Femur (tissue), 1 donor: ENCODE measurements around the gene PMEL.
"Not testable (repeated sequence)": the region's sequence is repeated elsewhere in the genome, so short reads cannot be mapped to it uniquely, and the experiment has no call there.

Experiments
- DNase-seq: peaks from one replicate; pipeline ENCODE4 v3.0.0-alpha.2; 2017

The PMEL gene

GRCh38 chr12:55965941-55966407 lies at the start of gene PMEL:
PMEL (minus strand) TSS chr12:55966042; CDS start chr12:55966011, 31 bp downstream.
- DNase-seq, result no peak

DNA sequence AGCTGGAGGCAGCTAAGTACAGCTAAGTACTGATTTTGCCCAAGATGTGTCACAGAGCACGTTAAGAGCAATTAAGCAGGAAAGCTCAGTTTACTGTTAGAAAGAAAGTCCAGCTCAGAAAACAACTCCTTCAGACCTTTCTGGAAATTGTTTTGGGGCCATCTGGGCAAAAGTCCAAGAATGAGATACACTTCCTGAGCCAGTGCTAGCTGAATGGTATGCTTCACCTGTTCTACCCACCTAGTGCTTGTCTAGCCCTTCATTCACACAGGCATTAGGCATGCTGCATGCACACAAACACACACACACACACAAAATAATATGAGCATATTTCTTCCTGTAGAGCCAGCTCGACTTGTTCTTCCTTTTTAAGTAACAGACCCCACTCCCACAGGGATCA lies 48.4 kb upstream of the PMEL start:
- no peak for DNase-seq

GRCh38 chr12:56013482-56013881 lies 47.6 kb upstream of the PMEL start:
- no peak for DNase-seq

DNA sequence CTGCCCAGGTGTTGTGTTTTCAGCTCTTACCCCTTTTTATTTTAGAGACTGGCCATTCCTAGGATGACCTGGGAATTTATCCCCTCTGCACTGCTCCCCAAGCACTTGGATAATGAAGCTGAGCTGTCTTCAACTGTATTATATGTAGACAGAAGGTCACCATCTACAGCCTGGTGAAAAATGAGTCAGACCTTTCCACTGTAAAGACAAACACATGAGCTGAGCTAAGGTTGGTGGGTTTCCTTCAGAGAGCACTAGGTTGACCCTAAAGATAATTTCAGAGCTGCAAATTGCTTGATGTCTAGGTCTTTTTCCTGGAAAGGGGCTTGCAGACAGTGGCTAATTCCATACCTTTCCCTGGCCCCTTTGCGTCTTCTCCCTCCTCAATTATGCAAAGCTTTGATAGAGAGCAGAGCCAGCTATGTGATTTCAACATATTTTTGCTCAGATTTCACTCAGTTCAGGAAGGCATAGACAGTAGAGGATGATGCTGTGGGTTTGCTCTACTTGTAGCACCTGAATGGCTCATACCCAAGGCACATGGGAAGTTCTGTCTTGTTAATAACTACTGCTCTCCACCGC lies 45.8 kb upstream of the PMEL start:
- no peak for DNase-seq

DNA sequence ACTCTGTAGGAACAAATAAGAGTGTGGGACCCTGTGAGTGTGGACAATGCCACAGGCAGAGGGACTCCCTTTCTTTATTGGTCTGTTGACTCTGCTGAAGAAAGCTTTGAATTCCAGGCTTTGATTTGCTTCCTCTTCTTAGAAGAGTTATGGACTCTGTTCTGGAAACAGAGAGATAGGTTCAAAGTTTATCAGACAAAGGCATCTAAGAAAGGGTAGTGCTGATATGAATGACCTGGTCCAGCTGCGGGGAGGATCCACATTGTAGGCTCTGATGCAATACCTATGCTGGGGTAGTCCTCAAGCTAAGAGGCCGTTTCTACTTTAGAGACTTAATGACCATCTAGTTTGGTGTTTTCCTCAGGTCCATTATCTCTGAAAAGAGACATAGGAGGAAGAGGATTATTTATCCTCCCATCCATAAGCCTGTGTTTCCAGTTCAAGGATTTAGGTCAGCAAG lies 44.3 kb upstream of the PMEL start:
- no peak for DNase-seq

- DNase-seq, result peak; percentile 80
These were observed 42.0 kb upstream of the PMEL start for GRCh38 chr12:56007564-56008559.

- DNase-seq, result no peak
These were observed 38.4 kb upstream of the PMEL start for GRCh38 chr12:56004211-56004610.

DNA sequence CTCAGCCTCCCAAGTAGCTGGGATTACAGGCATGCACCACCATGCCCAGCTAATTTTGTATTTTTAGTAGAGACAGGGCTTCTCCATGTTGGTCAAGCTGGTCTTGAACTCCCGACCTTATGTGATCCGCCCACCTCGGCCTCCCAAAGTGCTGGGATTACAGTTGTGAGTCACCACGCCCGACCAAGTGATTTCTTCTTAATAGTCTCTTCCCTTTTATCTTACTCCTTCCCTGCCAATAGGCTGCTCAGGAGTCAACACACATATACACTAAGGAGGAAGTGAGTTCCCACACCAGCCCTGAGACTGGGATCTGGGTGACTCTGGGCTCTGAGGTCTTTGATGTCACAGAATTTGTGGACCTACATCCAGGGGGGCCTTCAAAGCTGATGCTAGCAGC lies 37.5 kb upstream of the PMEL start:
- not testable (repeated sequence) for DNase-seq

DNA sequence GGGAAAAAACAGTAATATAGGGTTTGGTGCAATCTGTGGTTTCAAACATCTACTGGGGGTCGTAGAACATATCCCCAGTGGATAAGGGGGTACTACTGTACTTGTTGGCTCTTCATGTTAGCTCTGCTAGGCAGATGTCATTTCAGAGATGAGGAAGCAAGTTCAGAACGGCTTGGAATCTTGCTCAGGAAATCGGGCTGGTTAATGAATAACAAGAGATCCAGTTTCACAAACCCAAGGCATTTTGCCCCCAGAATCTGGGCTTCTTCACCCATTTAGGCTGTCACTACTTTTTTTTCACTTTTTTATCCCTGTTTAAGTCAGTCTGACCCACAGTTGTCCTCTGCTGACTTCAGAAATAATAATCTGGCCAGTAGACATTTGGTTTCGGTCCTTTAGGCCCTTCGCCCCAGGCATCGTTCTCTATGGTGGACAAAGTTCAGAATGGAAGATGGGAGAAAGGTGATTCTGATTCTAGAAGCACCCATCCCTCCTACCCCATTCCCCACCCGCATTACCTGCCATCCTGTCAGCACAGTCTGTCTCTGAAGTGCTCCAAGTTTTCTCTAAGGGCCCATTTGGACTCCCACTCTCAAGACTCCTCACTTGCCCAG lies 35.8 kb upstream of the PMEL start:
- no peak for DNase-seq

DNA sequence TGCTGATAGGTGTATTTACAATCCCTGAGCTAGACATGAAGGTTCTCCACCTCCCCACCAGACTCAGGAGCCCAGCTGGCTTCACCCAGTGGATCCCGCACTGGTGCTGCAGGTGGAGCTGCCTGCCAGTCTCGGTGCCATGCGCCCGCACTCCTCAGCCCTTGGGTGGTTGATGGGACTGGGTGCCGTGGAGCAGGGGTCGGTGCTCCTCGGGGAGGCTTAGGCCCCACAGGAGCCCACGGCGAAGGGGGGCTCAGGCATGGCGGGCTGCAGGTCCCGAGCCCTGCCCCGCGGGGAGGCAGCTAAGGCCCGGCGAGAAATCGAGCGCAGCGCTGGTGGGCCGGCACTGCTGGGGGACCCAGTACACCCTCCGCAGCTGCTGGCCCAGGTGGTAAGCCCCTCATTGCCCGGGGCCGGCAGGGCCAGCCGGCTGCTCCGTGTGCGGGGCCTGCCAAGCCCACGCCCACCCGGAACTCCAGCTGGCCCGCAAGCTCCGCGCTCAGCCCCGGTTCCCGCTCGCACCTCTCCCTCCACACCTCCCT lies 34.2 kb upstream of the PMEL start:
- not testable (repeated sequence) for DNase-seq

DNA sequence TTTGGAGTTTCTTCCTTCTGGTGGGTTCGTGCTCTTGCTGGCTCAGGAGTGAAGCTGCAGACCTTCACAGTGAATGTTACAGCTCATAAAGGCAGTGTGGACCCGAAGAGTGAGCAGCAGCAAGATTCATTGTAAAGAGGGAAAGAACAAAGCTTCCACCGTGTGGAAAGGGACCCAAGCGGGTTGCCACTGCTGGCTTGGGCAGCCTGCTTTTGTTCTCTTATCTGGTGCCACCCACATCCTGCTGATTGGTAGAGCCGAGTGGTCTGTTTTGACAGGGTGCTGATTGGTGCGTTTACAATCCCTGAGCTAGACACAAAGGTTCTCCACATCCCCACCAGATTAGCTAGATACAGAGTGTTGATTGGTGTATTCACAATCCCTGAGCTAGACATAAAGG lies 33.7 kb upstream of the PMEL start:
- not testable (repeated sequence) for DNase-seq

DNA sequence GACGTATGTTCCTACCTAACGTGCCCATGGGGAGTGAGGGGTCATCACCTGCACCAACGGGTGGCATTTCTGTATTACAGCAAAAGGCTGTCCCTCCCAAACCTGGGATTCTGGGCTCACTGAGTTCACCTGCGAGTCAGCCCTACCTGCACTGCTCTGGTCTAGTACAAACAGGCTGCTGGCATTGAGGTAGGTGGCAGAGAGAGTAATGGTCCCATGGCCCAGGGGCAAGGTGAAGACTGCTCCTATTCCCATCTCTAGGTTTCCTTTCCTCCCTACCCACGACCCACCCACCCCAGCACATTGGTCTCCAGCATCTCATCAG lies 31.7 kb upstream of the PMEL start:
- DNase-seq, result no peak

DNA sequence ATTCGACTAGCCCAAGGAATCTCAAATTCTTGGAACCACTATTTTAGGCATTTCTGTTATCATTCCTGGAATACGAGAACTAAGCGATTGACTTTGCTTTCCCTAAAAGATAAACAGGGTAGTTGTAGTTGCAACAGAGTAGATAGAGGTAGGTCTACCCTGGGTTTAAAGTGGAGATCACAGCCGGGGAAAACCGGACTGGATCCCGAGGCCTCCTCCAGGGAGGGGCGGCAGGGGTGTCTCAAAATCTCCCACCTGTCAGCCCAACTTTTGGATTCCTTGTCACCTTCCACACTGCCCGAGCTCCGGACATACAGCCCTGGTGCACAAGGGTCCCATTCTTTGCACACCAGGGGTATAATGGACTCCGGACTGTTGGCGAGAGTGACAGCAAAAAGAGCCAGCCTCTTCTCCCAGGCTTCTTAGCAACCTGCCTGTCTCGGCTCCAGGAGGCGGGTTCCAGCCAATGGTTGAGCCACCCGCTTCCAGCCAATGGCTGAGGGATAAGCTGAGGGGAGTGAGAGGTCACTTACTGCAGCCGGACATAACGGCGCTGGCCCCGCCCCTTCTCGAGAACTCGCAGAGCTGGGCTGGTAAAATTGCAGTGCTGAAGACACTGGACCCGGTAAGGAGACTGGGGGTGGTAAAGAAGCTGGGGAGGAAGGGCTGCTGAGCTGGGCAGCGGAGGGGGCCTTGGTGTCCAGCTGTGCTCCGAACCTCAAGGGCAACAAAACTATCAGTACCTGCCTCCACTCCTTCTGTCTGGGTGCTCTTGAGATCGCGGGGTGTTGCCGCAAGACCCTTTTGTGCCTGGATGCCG lies 31.1 kb upstream of the PMEL start, which contains the start of gene SUOX:
Gene SUOX, plus strand, starts transcription at position 562 of the 820 bp plus-strand sequence. CDS start 4,946 bp downstream, outside the sequence.
- DNase-seq, result peak; percentile 98

DNA sequence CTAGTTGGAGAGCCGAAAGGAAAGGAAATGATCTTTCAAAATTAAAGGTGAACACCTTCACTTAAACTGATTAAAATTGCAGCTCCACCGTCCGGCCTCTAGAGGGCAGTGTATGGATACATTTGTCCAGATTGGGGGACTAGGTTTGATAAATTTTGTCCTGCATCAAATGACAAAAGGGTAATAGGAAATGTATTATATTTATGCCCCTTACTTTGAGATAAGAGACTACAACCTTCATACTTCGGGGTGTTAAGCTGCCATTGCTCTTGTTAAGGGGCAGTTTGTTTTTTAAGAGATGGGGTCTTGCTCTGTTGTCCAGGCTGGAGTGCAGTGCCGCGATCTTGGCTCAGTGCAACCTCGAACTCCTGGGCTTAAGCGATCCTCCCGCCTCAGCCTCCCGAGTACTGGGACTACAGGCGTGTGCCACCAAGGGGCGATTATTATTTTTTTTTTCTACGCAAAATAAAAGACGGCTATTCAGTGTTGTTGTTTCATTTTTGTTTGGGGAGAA lies 30.4 kb upstream of the PMEL start:
- DNase-seq, result peak; percentile 64

DNA sequence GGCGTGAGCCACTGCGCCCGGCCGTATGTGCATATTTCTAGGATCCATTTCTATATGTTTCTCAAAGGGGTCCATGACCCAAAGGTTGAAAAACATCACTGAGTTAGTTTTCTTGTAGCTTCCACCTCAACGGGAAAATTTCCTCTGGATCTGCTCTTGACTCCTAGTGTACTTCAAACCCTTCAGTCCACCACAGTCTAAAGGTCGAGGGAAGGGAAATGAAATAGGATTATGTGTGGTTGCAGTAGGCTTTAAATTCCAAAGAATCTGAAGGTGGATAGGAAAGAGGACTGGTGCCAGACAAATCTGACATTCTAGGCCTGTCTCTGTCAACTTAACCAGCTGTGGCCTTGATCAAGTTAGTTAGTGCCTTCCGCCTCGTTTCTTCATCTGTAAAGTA lies 29.5 kb upstream of the PMEL start:
- DNase-seq, result no peak

- DNase-seq, result no peak
These were observed 27.5 kb upstream of the PMEL start for GRCh38 chr12:55993230-55993853.

DNA sequence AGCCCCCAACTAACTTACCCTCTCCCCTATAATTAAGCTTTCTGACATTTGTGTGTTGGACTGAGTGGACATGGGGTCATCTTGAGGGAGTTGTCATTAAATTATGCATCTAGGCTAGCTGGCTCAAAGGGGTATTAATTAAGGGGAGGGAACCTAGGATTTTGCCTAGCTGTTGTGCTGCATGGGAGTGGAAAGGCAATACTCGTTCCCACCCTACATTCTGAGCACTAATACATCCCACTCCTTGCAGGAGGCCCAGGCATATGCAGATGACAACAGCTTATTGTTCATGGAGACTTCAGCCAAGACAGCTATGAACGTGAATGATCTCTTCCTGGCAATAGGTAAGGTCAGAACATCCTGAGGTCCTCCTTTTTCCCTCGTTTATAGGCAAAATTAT lies 25.3 kb upstream of the PMEL start:
- no peak for DNase-seq

- not testable (repeated sequence) for DNase-seq
These were observed 20.1 kb upstream of the PMEL start for GRCh38 chr12:55985976-55986375.

- DNase-seq, result no peak
These were observed 19.5 kb upstream of the PMEL start for GRCh38 chr12:55985341-55985740.

- DNase-seq, result no peak
These were observed 19.0 kb upstream of the PMEL start for GRCh38 chr12:55984861-55985260.

GRCh38 chr12:55983232-55983842 lies 17.5 kb upstream of the PMEL start:
- no peak for DNase-seq
